A549 (cell line): Measurements from ENCODE around the gene CTPS2. TPM values are rescaled to one million over a fixed set of nuclear protein-coding genes. Genes with fewer than 3 reads are reported as not detected.

Source experiments
- ATAC-seq, 2 experiments: fragments of 200-7000 bp in 1 of 2; fragments of >200 bp in 1 of 2; cut with Nextera tagmentation in 1 of 2; cut with Tn5 transposase in 1 of 2; 3 replicates each; pipeline versions ENCODE4 v1.8.0 to v1.9.1; 2018 to 2020; ENCODE audit warnings: mild to moderate bottlenecking in 1 of 2, moderate library complexity in 1 of 2
- CTCF ChIA-PET: fragments of 300-600 bp; sonication (Branson Sonifier 250); formaldehyde crosslinking; extraction: SDS; loops from one replicate; lab custom pipeline; 2021; ENCODE audit warnings: antibody characterized with exemption, inconsistent platforms; lab: Yijun Ruan, JAX
- POLR2A ChIA-PET: fragments of 350-600 bp; formaldehyde crosslinking; extraction: SDS; loops from one replicate; lab custom pipeline; 2021; ENCODE audit warnings: antibody characterized with exemption, inconsistent platforms; lab: Yijun Ruan, JAX
- DNase-seq, 2 experiments: peaks; one replicate each; pipeline versions ENCODE4 v3.0.0 to v3.0.0-alpha.2; 2011 to 2016; ENCODE audit warnings: low read depth in 1 of 2, low spot score in 1 of 2
- FAIRE-seq: peaks from 2 replicates; lab custom pipeline; 2011; peaks lifted over from hg19 to GRCh38; lab: Jason Lieb, UNC
- H3K27ac ChIP-seq, 2 experiments: fragments of >200 bp; sonication (Bioruptor Twin); formaldehyde crosslinking; 3 replicates each; pipeline ENCODE4 v1.5.1; 2016 to 2017
- H3K4me1 ChIP-seq: fragments of >200 bp; sonication (Bioruptor Twin); formaldehyde crosslinking; 3 replicates; pipeline ENCODE4 v1.6.1; 2016
- H3K4me2 ChIP-seq: fragments of >200 bp; sonication (Bioruptor Twin); formaldehyde crosslinking; 3 replicates; pipeline ENCODE4 v1.6.1; 2016
- H3K4me3 ChIP-seq: fragments of >200 bp; sonication (Bioruptor Twin); formaldehyde crosslinking; 3 replicates; pipeline ENCODE4 v1.5.1; 2016
- H3K9me3 ChIP-seq: fragments of >200 bp; sonication (Bioruptor Twin); formaldehyde crosslinking; 3 replicates; pipeline ENCODE4 v1.6.1; 2016
- BHLHE40 ChIP-seq: IDR thresholded peaks from 2 replicates; pipeline ENCODE4 v1.6.1; 2012; ENCODE audit warnings: low read depth, low read length, inconsistent platforms
- CBX8 ChIP-seq: fragments of 200-600 bp; sonication (generic); IDR thresholded peaks from 2 replicates; pipeline ENCODE4 v1.6.1; 2016
- CHD4 ChIP-seq: fragments of 200-600 bp; sonication (generic); IDR thresholded peaks from 2 replicates; pipeline ENCODE4 v1.6.1; 2016; ENCODE audit warnings: antibody characterized with exemption, mild to moderate bottlenecking, borderline replicate concordance
- EHF ChIP-seq: fragments of 250-450 bp; sonication (Bioruptor Pico); IDR thresholded peaks from 2 replicates; pipeline ENCODE4 v1.5.0; 2020; ENCODE audit warnings: mild to moderate bottlenecking
- GATA3 ChIP-seq: IDR thresholded peaks from 2 replicates; pipeline ENCODE4 v1.6.1; 2012; ENCODE audit warnings: borderline replicate concordance
- HDAC2 ChIP-seq: fragments of 200-600 bp; sonication (generic); IDR thresholded peaks from 2 replicates; pipeline ENCODE4 v1.6.1; 2016
- HOXA7 ChIP-seq: fragments of 250-450 bp; sonication (Bioruptor Pico); IDR thresholded peaks from 2 replicates; pipeline ENCODE4 v1.5.0; 2020; ENCODE audit warnings: mild to moderate bottlenecking, moderate library complexity
- KDM5A ChIP-seq: fragments of 200-600 bp; sonication (generic); IDR thresholded peaks from 2 replicates; pipeline ENCODE4 v1.6.1; 2016; ENCODE audit warnings: antibody characterized with exemption, mild to moderate bottlenecking
- MAZ ChIP-seq: fragments of 150-350 bp; IDR thresholded peaks from 2 replicates; pipeline ENCODE4 v1.6.1; 2014; ENCODE audit warnings: antibody characterized with exemption, low read depth, low read length, borderline replicate concordance
- NPAS2 ChIP-seq: fragments of 250-450 bp; sonication (Bioruptor Pico); IDR thresholded peaks from 2 replicates; pipeline ENCODE4 v1.8.0; 2022; ENCODE audit warnings: mild to moderate bottlenecking, moderate library complexity, borderline replicate concordance
- RARB ChIP-seq: fragments of 250-450 bp; sonication (Bioruptor Pico); IDR thresholded peaks from 2 replicates; pipeline ENCODE4 v1.8.0; 2021; ENCODE audit warnings: mild to moderate bottlenecking, moderate library complexity
- RFX5 ChIP-seq: fragments of 450-650 bp; IDR thresholded peaks from 2 replicates; pipeline ENCODE4 v1.7.1; 2014; ENCODE audit warnings: antibody characterized with exemption, mild to moderate bottlenecking, moderate library complexity
- RNF2 ChIP-seq: fragments of 200-600 bp; sonication (generic); IDR thresholded peaks from 2 replicates; pipeline ENCODE4 v1.6.1; 2016; ENCODE audit warnings: low read depth, mild to moderate bottlenecking, antibody characterized with exemption, moderate library complexity, borderline replicate concordance
- ZFP36 ChIP-seq: fragments of 450-650 bp; IDR thresholded peaks from 2 replicates; pipeline ENCODE4 v1.6.1; 2014; ENCODE audit warnings: borderline replicate concordance; ENCODE audit not compliant: partially characterized antibody
- WGBS: methylation state at CpG from one replicate; pipeline ENCODE4 v1.1.6; 2017; ENCODE audit errors: missing lambda C conversion rate; 5-methylcytosine and 5-hydroxymethylcytosine counted together
- polyA plus RNA-seq, 4 experiments: library from polyadenylated mRNA; depleted of rRNA in 3 of 4; stranded (reverse); fragments of >200 nt; fragmentation: RNase III in 1 of 4; extraction: RNeasy Plus Mini Kit Qiagen cat#74134 plus additional on column Dnase treatment in 1 of 4; gene quantifications; 2 replicates in 3 of 4; 3 replicates in 1 of 4; pipeline ENCODE4 v1.2.3, GENCODE V29; 2011 to 2017
- TF ChIP-seq, protein P1 (sequence below): IDR thresholded peaks from 2 replicates; pipeline ENCODE4 v1.6.1; 2012; ENCODE audit warnings: low read depth, borderline replicate concordance
- TF ChIP-seq, protein P2 (sequence below): fragments of 250-450 bp; sonication (Bioruptor Pico); IDR thresholded peaks from 2 replicates; pipeline ENCODE4 v1.5.0; 2020; ENCODE audit warnings: low read depth, mild to moderate bottlenecking, moderate library complexity
- TF ChIP-seq, protein P3 (sequence below): IDR thresholded peaks from 2 replicates; pipeline ENCODE4 v1.6.1; 2012
- TF ChIP-seq, protein P4 (sequence below): fragments of 200-600 bp; sonication (generic); IDR thresholded peaks from 2 replicates; pipeline ENCODE4 v1.6.1; 2016; ENCODE audit warnings: antibody characterized with exemption, mild to moderate bottlenecking, moderate library complexity
- TF ChIP-seq, protein P5 (sequence below): fragments of >200 bp; sonication (Bioruptor Twin); formaldehyde crosslinking; IDR thresholded peaks from 3 replicates; pipeline ENCODE4 v1.6.1; 2016
- TF ChIP-seq, protein P6 (sequence below): fragments of >200 bp; sonication (Bioruptor Twin); formaldehyde crosslinking; IDR thresholded peaks from 2 replicates; pipeline ENCODE4 v1.6.1; 2016
- TF ChIP-seq, protein P7 (sequence below): IDR thresholded peaks from 2 replicates; pipeline ENCODE4 v1.6.1; 2012
- TF ChIP-seq, protein P8 (sequence below): fragments of 250-450 bp; sonication (Bioruptor Pico); IDR thresholded peaks from 2 replicates; pipeline ENCODE4 v1.5.0; 2021; ENCODE audit warnings: mild to moderate bottlenecking, moderate library complexity, borderline replicate concordance

The CTPS2 gene
- polyA plus RNA-seq, 2 of the 4 experiments (the other 2 are of a cell fraction) = 11.1 to 18.5 TPM

DNA sequence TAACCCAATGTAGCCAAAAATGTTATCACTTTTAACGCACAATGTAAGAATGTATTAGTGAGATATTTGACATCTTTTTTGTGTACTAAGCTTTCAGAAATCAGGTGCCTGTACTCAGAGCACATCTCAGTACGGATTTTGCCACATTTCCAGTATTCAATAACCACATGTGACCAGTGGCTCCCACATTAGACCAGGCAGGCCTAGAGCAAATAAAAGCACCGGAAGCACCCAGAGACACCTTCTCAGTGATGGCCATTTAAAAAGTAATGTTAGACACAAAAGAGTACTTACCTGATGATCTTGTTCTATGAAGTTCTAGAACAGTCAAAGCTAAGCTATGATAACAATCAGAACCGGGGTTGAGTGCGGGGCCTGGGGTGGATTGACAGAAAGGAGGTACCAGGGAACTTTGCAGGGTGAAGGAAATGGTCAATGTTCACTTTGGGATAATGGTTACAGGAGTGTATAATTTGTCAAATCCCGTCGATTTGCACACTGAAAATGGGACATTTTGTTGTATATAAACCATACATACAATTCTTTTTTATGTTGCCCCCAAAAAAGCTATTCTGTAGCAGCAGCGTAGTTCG lies 1.2 kb downstream of the CTPS2 start:
- ChIA-PET CTCF (interaction anchor here (1.4 kb wide), 1 partner anchor 16 kb away, joined by 5 read pairs; no protein-coding TSS in a partner anchor), POLR2A (interaction anchor here (2.2 kb wide), 1 partner anchor 60 kb away, joined by 11 read pairs; no protein-coding TSS in a partner anchor)
- no peaks in the 10 kb centered on the region for H3K9me3 ChIP-seq
- no peak for FAIRE-seq
- WGBS = 74% methylated on average over 9 of the region's 9 CpGs
- H3K27ac ChIP-seq = peak overlapping the region; percentile 97
- H3K4me1 ChIP-seq = no peaks in the 10 kb centered on the region
- DNase-seq = no peak
- no peak for TF ChIP-seq KDM5A
- TF ChIP-seq, protein P1, sequence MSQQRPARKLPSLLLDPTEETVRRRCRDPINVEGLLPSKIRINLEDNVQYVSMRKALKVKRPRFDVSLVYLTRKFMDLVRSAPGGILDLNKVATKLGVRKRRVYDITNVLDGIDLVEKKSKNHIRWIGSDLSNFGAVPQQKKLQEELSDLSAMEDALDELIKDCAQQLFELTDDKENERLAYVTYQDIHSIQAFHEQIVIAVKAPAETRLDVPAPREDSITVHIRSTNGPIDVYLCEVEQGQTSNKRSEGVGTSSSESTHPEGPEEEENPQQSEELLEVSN = 0 out of 2 replicates have a peak, but pooled peaks have one; percentile 1
- peak overlapping the region; percentile 98 for H3K4me3 ChIP-seq
- H3K4me2 ChIP-seq = peak overlapping the region; percentile 94
- ATAC-seq = no peak

DNA sequence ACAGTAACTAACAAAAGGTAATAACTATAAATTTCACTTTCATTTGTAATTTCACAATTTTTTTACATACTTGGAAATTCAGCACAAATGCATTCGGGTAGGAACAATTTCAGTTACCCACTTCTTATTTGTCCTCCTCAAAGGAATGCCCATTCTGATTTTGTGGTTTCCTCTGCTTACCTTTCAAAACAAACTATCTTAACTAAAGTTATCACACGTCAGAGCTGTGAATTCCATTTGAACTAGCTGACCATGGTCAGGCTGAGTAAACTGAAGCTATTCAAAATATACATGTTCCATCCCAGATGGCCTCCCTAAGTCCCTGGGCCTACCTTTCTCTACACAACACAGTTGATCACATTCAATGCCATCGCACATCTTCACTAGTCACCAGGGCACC lies 4.5 kb downstream of the CTPS2 start:
- 98% methylated on average over 3 of the region's 3 CpGs for WGBS

DNA sequence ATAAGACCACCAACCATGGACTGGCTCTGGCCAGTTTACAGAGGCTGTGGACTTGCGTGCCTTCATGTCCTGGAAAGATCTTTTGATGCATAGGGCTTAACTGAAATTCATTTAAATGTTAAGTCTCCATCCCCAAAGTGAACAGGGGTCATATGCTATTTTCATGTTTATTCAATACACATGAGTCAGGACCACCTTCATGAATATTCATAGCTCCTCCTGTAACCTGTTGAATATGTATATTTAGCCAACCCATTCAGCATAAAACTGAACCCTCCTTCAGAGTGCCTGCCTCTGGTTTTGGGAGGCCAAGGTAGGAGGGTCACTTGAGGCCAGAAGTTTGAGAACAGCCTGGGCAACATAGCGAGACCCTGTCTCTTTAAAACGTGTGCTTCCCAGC lies 7.1 kb downstream of the CTPS2 start:
- DNase-seq (no peak), FAIRE-seq (no peak), ATAC-seq (no peak)
- Histone ChIP-seq H3K4me1 (no peaks in the 10 kb centered on the region), H3K4me2 (no peak overlapping the region), H3K27ac (no peak overlapping the region), H3K9me3 (no peaks in the 10 kb centered on the region), H3K4me3 (no peak overlapping the region)
- ChIA-PET POLR2A (no interaction called here), CTCF (interaction anchor here (2.2 kb wide), 1 partner anchor 10 kb away, joined by 9 read pairs; no protein-coding TSS in a partner anchor)
- TF ChIP-seq KDM5A (no peak), NPAS2 (CRISPR knock-in tag) (no peak), BHLHE40 (no peak), CHD4 (no peak), ZFP36 (no peak), HOXA7 (no peak), MAZ (no peak), HDAC2 (no peak)
- TF ChIP-seq, protein P2, sequence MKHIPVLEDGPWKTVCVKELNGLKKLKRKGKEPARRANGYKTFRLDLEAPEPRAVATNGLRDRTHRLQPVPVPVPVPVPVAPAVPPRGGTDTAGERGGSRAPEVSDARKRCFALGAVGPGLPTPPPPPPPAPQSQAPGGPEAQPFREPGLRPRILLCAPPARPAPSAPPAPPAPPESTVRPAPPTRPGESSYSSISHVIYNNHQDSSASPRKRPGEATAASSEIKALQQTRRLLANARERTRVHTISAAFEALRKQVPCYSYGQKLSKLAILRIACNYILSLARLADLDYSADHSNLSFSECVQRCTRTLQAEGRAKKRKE (CRISPR knock-in tag) = no peak
- TF ChIP-seq, protein P3, sequence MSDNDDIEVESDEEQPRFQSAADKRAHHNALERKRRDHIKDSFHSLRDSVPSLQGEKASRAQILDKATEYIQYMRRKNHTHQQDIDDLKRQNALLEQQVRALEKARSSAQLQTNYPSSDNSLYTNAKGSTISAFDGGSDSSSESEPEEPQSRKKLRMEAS = no peak
- TF ChIP-seq, protein P4, sequence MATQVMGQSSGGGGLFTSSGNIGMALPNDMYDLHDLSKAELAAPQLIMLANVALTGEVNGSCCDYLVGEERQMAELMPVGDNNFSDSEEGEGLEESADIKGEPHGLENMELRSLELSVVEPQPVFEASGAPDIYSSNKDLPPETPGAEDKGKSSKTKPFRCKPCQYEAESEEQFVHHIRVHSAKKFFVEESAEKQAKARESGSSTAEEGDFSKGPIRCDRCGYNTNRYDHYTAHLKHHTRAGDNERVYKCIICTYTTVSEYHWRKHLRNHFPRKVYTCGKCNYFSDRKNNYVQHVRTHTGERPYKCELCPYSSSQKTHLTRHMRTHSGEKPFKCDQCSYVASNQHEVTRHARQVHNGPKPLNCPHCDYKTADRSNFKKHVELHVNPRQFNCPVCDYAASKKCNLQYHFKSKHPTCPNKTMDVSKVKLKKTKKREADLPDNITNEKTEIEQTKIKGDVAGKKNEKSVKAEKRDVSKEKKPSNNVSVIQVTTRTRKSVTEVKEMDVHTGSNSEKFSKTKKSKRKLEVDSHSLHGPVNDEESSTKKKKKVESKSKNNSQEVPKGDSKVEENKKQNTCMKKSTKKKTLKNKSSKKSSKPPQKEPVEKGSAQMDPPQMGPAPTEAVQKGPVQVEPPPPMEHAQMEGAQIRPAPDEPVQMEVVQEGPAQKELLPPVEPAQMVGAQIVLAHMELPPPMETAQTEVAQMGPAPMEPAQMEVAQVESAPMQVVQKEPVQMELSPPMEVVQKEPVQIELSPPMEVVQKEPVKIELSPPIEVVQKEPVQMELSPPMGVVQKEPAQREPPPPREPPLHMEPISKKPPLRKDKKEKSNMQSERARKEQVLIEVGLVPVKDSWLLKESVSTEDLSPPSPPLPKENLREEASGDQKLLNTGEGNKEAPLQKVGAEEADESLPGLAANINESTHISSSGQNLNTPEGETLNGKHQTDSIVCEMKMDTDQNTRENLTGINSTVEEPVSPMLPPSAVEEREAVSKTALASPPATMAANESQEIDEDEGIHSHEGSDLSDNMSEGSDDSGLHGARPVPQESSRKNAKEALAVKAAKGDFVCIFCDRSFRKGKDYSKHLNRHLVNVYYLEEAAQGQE = no peak
- TF ChIP-seq, protein P5, sequence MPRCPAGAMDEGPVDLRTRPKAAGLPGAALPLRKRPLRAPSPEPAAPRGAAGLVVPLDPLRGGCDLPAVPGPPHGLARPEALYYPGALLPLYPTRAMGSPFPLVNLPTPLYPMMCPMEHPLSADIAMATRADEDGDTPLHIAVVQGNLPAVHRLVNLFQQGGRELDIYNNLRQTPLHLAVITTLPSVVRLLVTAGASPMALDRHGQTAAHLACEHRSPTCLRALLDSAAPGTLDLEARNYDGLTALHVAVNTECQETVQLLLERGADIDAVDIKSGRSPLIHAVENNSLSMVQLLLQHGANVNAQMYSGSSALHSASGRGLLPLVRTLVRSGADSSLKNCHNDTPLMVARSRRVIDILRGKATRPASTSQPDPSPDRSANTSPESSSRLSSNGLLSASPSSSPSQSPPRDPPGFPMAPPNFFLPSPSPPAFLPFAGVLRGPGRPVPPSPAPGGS = no peak
- TF ChIP-seq, protein P6, sequence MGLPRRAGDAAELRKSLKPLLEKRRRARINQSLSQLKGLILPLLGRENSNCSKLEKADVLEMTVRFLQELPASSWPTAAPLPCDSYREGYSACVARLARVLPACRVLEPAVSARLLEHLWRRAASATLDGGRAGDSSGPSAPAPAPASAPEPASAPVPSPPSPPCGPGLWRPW = no peak
- TF ChIP-seq, protein P7, sequence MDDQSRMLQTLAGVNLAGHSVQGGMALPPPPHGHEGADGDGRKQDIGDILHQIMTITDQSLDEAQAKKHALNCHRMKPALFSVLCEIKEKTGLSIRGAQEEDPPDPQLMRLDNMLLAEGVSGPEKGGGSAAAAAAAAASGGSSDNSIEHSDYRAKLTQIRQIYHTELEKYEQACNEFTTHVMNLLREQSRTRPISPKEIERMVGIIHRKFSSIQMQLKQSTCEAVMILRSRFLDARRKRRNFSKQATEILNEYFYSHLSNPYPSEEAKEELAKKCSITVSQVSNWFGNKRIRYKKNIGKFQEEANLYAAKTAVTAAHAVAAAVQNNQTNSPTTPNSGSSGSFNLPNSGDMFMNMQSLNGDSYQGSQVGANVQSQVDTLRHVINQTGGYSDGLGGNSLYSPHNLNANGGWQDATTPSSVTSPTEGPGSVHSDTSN = no peak
- 87% methylated on average over 3 of the region's 3 CpGs for WGBS

More for the DNA sequence above, 4.5 kb downstream of the CTPS2 start:
- TF ChIP-seq GATA3 (no peak), EHF (CRISPR knock-in tag) (no peak), CBX8 (no peak), RARB (CRISPR knock-in tag) (no peak), RNF2 (no peak), HDAC2 (no peak), RFX5 (no peak)
- TF ChIP-seq, protein P8, sequence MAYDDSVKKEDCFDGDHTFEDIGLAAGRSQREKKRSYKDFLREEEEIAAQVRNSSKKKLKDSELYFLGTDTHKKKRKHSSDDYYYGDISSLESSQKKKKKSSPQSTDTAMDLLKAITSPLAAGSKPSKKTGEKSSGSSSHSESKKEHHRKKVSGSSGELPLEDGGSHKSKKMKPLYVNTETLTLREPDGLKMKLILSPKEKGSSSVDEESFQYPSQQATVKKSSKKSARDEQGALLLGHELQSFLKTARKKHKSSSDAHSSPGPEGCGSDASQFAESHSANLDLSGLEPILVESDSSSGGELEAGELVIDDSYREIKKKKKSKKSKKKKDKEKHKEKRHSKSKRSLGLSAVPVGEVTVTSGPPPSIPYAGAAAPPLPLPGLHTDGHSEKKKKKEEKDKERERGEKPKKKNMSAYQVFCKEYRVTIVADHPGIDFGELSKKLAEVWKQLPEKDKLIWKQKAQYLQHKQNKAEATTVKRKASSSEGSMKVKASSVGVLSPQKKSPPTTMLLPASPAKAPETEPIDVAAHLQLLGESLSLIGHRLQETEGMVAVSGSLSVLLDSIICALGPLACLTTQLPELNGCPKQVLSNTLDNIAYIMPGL (CRISPR knock-in tag) = no peak
- TF ChIP-seq, all 56 proteins: peak for 0
- ATAC-seq (no peak), FAIRE-seq (peak; percentile 72), DNase-seq (no peak)
- H3K4me2 ChIP-seq = no peak overlapping the region
- no peak overlapping the region for H3K4me3 ChIP-seq
- CTCF ChIA-PET = no interaction called here
- POLR2A ChIA-PET = no interaction called here
- H3K27ac ChIP-seq = no peak overlapping the region
- no peaks in the 10 kb centered on the region for H3K9me3 ChIP-seq
- H3K4me1 ChIP-seq = no peaks in the 10 kb centered on the region
